Fibroblast of skin of left biceps (primary cell): ENCODE data around the gene GMPR2.
"Not testable (repeated sequence)": the region's sequence is repeated elsewhere in the genome, so short reads cannot be mapped to it uniquely, and the experiment has no call there.

ENCODE experiments used
- DNase-seq, 2 experiments: peaks; one replicate each; pipeline ENCODE4 v3.0.0-alpha.2; 2013; ENCODE audit warnings: low read depth in 2 of 2

The GMPR2 gene

GRCh38 chr14:24202538-24202937 lies 30.2 kb upstream of the GMPR2 start:
- DNase-seq = not testable (repeated sequence)

DNA sequence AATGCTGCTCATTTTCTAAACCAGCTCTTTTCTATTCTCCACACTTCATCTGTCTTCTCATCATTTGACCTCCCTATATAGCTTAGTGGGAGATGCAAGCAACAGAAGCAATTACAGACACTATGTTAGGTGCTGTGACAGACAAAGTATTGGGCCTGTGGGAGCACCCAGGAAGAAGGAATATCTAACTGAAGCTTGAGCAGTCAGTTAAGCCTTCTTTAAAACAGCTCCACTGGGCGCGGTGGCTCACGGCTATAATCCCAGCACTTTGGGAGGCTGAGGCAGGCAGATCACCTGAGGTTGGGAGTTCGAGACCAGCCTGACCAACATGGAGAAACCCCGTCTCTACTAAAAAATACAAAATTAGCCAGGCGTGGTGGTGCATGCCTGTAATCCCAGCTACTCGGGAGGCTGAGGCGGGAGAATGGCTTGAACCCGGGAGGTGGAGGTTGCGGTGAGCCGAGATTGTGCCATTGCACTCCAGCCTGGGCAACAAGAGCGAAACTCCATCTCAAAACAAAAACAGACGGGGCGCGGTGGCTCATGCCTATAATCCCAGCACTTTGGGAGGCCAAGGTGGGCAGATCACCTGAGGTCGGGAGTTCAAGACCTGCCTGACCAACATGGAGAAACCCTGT lies 29.4 kb upstream of the GMPR2 start:
- DNase-seq = not testable (repeated sequence)

- DNase-seq = no peak
These were observed 28.3 kb upstream of the GMPR2 start for GRCh38 chr14:24204163-24205146.

- DNase-seq = no peak
These were observed 26.2 kb upstream of the GMPR2 start for GRCh38 chr14:24206260-24207103.

- DNase-seq = no peak
These were observed 25.6 kb upstream of the GMPR2 start for GRCh38 chr14:24207104-24207551.

GRCh38 chr14:24207625-24208024 lies 25.1 kb upstream of the GMPR2 start:
- DNase-seq = no peak

DNA sequence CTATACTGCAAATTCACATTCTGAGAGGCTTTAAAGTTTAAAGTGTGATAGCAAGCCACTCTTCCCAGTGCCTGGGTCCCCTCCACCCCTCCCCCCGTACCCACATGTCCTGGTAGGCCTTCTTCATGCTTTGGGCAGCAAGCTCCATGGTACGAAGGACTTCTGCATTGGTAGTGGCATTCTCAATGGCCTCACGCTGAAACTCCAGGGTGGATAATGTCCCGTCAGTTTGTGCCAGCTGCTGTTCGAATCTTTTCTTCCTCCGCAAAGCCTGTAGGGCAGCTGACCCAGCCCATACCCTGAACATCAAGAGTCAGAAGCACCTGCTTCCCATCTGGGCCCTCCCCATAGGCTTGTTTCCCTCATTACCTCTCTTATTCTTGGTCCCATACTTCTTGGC lies 21.4 kb upstream of the GMPR2 start:
- DNase-seq = no peak

DNA sequence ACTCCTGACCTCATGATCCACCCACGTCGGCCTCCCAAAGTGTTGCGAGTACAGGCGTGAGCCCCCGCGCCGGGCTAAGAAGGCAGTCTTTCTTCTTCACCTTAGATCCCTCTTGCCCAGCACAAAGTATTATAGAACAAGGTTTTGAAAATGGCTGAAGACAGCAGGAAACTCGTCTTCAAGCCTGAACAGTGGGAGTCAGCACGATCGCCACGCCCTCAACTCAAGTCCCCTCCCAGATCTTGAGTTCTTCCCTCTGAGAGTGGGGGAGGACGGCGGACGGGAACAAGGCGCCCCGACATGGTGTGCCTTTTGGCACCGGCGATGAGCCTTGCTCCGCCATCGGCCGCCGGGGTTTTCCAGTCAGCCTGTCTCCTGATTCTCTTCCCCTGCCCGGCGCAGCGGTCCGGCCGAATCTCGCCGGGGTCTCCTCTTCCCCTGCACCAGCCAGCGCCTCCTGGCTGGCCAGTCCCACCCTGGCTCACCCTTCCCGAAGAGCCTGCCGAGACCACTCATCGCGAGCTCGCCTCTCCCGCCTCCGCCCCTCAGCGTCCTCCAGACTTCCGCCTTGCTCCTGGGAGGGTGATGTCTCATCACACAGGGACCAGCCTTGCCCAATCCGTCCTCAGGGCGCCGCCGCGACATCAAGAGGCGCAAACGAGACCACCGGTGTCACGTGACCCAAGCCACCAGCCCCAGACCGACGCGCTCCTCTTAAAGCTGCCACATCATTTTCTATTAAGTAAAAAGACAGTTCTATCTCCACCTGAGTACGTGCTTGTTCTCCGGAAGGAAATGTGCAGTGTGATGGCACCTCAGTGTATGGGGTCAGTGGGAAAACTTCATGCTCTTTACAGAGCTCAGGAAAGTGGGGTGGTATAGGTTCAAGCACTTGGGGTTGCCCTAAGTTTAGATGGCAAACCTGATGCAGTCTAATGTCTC lies 19.5 kb upstream of the GMPR2 start, which contains the start of gene CHMP4A:
CHMP4A (minus strand) TSS at position 565 of the 942 bp plus-strand sequence; CDS start at position 516, 49 bp downstream.
- DNase-seq = peak; percentile 93 to 95

- DNase-seq = no peak
These were observed 18.7 kb upstream of the GMPR2 start for GRCh38 chr14:24213866-24214662.

DNA sequence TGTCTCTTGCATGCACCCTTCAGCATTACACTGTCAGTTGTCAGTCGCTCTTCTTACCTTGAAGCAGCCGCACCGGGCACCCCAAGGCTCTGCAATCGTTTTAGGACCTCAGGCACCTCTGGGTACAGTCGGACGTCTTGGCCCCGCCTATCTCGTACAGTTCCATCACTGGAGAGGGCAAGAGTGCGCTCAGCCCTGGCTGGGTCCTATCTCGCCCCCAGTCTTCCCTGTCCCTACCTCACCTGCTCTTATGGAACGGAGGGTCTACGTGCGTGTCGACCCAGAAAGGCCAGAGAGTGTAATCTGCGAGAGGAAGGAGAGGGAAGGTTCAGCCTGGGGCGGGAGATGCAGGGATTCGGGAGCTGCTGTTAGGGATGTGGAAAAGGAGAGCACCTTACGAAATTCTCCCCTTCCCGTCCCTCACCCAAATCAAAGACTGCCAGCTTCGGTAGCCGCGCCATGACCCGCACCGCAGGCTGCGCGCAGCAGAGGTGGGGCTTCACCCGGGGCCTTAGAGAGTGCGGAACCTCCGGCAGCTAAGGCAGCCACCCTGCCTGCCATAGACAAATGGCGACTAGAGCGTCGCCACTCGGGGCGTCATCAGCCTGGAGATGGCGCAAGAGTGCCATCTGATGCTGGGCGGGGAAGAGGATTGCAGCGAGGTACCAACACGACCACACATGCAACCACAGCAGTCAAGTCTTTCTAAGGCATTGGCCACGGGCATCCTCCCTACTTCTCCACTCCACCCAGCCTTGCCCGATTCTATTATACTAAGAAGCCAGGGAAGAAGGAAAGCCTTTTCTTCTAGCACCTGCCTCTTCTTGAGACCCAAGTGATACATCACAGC lies 17.0 kb upstream of the GMPR2 start, which contains the start of gene MDP1:
MDP1 (minus strand) TSS at position 572 of the 850 bp plus-strand sequence; CDS start at position 461, 111 bp downstream.
- peak; percentile 48 to 49 for DNase-seq

GRCh38 chr14:24216345-24216699 lies 16.4 kb upstream of the GMPR2 start:
- no peak for DNase-seq

DNA sequence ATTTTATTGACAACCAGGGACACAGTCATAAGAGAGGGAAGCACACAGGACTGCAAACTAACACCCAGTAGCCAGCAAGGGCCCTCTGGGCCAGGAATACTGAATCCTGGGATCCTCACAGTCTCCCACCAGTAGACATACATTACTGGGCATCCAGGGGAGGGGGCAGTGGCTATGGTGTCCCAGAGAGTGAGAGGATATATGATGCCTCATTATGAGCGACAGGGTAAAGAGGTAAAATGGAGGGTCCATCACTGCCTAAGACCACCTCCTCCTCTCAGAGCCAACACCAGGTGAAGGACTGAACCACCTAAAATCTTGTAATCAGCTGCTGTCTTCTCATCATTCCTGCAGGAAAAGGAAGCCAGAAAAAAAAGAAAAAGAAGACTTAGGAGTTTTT lies 15.9 kb upstream of the GMPR2 start:
- not testable (repeated sequence) for DNase-seq

- no peak for DNase-seq
These were observed 13.6 kb upstream of the GMPR2 start for GRCh38 chr14:24219080-24219479.

GRCh38 chr14:24219521-24219920 lies 13.2 kb upstream of the GMPR2 start:
- DNase-seq = no peak

- DNase-seq = not testable (repeated sequence)
These were observed 9.7 kb upstream of the GMPR2 start for GRCh38 chr14:24222987-24223386.

GRCh38 chr14:24224618-24225071 lies 8.1 kb upstream of the GMPR2 start:
- DNase-seq = peak; percentile 80 to 85

GRCh38 chr14:24226473-24226872 lies 6.3 kb upstream of the GMPR2 start:
- no peak for DNase-seq

DNA sequence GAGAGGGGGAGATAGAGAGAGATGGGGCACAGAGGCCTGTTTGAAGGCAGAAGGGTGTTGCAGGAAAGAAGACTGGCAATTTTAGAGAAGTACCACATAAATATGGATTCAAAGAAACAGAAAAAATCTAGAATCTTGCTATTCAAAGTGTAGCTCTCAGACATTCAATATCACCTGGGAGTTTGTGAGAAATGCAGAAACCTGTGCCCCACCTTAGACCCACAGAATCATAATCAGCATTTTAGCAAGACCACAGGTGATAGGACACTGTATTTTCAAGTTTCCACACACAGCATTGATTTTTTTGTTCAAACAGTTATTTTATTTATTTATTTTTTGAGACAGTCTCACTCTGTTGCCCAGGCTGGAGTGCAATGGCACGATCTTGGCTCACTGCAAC lies 3.8 kb upstream of the GMPR2 start:
- no peak for DNase-seq
